Epithelial cell of prostate (primary cell): ENCODE results near the gene P2RX1.
A peak's percentile ranks its signal among the peaks of the same experiment; 100 is the strongest.

Experiments used
- DNase-seq: peaks from one replicate; pipeline ENCODE4 v3.0.0-alpha.2; 2011; ENCODE audit warnings: low read depth, low spot score
- H3K27ac ChIP-seq: fragments of 450-650 bp; 2 replicates; pipeline ENCODE4 v1.5.1; 2017; ENCODE audit warnings: mild to moderate bottlenecking

Gene P2RX1

GRCh38 chr17:3891626-3892094 is 24.6 kb downstream of the P2RX1 start:
- H3K27ac ChIP-seq, result no peak overlapping the region
- no peak for DNase-seq

- no peak for DNase-seq
- H3K27ac ChIP-seq, result no peak overlapping the region
Measured at GRCh38 chr17:3890878-3891219, 25.4 kb downstream of the P2RX1 start.

GRCh38 chr17:3890082-3890877 is 26.0 kb downstream of the P2RX1 start:
- DNase-seq, result peak; percentile 29
- no peak overlapping the region for H3K27ac ChIP-seq

- no peak overlapping the region for H3K27ac ChIP-seq
- DNase-seq, result no peak
Measured at GRCh38 chr17:3889325-3890012, 26.8 kb downstream of the P2RX1 start.

GRCh38 chr17:3888343-3889171 is 27.7 kb downstream of the P2RX1 start:
- peak overlapping the region; percentile 78 for H3K27ac ChIP-seq
- DNase-seq, result peak; percentile 64

GRCh38 chr17:3887804-3888203 is 28.5 kb downstream of the P2RX1 start:
- peak overlapping the region; percentile 78 for H3K27ac ChIP-seq
- DNase-seq, result no peak

- H3K27ac ChIP-seq, result peak overlapping the region; percentile 78
- no peak for DNase-seq
Measured at GRCh38 chr17:3887394-3887793, 28.9 kb downstream of the P2RX1 start.

GRCh38 chr17:3886776-3887175 is 29.5 kb downstream of the P2RX1 start:
- no peak for DNase-seq

GRCh38 chr17:3885970-3886369 is 30.3 kb downstream of the P2RX1 start:
- no peak overlapping the region for H3K27ac ChIP-seq
- no peak for DNase-seq

More at GRCh38 chr17:3886776-3887175, 29.5 kb downstream of the P2RX1 start:
- H3K27ac ChIP-seq, result no peak overlapping the region

- DNase-seq, result no peak
- no peak overlapping the region for H3K27ac ChIP-seq
Measured at GRCh38 chr17:3885271-3885670, 31.0 kb downstream of the P2RX1 start.

- no peak for DNase-seq
- H3K27ac ChIP-seq, result no peak overlapping the region
Measured at GRCh38 chr17:3884188-3884587, 32.1 kb downstream of the P2RX1 start.

GRCh38 chr17:3882276-3882675 is 34.0 kb downstream of the P2RX1 start:
- no peak overlapping the region for H3K27ac ChIP-seq
- no peak for DNase-seq

- H3K27ac ChIP-seq, result no peak overlapping the region
- no peak for DNase-seq
Measured at GRCh38 chr17:3880983-3881382, 35.3 kb downstream of the P2RX1 start.

GRCh38 chr17:3879591-3880417 is 36.5 kb downstream of the P2RX1 start:
- no peak for DNase-seq
- H3K27ac ChIP-seq, result no peak overlapping the region

GRCh38 chr17:3879186-3879585 is 37.1 kb downstream of the P2RX1 start:
- no peak overlapping the region for H3K27ac ChIP-seq
- DNase-seq, result no peak

- H3K27ac ChIP-seq, result no peak overlapping the region
- no peak for DNase-seq
Measured at GRCh38 chr17:3877220-3877619, 39.0 kb downstream of the P2RX1 start.

- no peak for DNase-seq
- H3K27ac ChIP-seq, result no peak overlapping the region
Measured at GRCh38 chr17:3875317-3875716, 40.9 kb downstream of the P2RX1 start.

GRCh38 chr17:3873862-3874261 is 42.4 kb downstream of the P2RX1 start:
- no peak for DNase-seq
- H3K27ac ChIP-seq, result no peak overlapping the region

GRCh38 chr17:3870871-3871306 is 45.4 kb downstream of the P2RX1 start:
- DNase-seq, result no peak
- H3K27ac ChIP-seq, result no peak overlapping the region

GRCh38 chr17:3867606-3868005 is 48.7 kb downstream of the P2RX1 start:
- no peak for DNase-seq
- H3K27ac ChIP-seq, result no peak overlapping the region
